Measurements from ENCODE around the gene ATG13. TPM values are rescaled to one million over a fixed set of nuclear protein-coding genes. Genes with fewer than 3 reads are reported as not detected.

ATG13 gene
- total RNA-seq, 1 donor from 2014 or later = 39.0 TPM

DNA sequence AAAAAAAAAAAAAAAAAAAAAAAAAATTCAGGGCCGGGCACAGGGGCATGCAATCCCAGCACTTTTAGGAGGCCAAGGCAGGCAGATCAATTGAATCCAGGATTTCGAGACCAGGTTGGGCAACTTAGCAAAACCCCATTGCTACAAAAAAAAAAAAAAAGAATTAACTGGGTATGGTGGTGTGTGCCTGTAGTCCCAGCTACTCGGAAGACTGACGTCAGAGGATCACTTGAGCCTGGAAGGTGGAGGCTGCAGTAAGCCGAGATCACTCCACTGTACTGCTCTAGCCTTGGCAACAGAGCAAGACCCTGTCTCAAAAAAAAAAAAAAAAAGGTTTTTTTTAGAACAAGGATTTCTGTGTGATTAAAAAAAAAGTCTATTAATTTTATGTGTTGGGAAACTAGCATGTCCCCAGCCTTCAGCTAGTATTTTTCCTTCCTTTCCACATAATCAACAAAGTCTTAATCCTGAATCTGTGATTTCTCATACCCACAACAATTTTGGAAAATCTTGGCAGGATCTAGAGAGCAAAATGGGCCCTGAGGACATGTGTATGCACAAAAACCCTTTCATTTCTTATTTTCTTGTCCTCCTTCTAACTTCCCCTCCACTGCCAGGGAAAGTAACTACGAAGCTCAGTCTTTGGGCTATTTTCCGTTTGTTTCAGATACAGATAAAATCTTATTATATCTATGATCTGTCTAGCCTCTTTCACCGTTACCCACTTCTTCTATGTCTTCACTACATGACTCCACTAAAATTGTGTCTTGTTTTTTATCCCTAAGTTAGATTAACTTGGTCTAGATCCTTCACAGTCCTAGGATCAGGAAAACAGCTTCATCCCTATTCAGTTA is 17.8 kb upstream of the ATG13 start:
- Histone ChIP-seq H3K4me3 (no peak overlapping the region), H3K36me3 (no peaks in the 10 kb centered on the region), H3K4me1 (peaks cover under 1% of the 10 kb centered on the region), H3K9me3 (no peaks in the 10 kb centered on the region), H3K27me3 (no peaks in the 10 kb centered on the region), H3K27ac (peak overlapping the region; percentile 49)
- intact Hi-C loops (cut with DNase I) = no loop called here
- TF ChIP-seq POLR2A (IDR thresholded peaks at IDR 0.05) (no peak), POLR2AphosphoS5 (IDR thresholded peaks at IDR 0.05; ENCODE audit: insufficient read depth in 1 of 2, low read depth in 1 of 2) (no peak)
- TF ChIP-seq, protein P1, sequence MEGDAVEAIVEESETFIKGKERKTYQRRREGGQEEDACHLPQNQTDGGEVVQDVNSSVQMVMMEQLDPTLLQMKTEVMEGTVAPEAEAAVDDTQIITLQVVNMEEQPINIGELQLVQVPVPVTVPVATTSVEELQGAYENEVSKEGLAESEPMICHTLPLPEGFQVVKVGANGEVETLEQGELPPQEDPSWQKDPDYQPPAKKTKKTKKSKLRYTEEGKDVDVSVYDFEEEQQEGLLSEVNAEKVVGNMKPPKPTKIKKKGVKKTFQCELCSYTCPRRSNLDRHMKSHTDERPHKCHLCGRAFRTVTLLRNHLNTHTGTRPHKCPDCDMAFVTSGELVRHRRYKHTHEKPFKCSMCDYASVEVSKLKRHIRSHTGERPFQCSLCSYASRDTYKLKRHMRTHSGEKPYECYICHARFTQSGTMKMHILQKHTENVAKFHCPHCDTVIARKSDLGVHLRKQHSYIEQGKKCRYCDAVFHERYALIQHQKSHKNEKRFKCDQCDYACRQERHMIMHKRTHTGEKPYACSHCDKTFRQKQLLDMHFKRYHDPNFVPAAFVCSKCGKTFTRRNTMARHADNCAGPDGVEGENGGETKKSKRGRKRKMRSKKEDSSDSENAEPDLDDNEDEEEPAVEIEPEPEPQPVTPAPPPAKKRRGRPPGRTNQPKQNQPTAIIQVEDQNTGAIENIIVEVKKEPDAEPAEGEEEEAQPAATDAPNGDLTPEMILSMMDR (IDR thresholded peaks at IDR 0.05) = no peak
- no peak for DNase-seq (ENCODE audit: extremely low spot score in 2 of 2)

DNA sequence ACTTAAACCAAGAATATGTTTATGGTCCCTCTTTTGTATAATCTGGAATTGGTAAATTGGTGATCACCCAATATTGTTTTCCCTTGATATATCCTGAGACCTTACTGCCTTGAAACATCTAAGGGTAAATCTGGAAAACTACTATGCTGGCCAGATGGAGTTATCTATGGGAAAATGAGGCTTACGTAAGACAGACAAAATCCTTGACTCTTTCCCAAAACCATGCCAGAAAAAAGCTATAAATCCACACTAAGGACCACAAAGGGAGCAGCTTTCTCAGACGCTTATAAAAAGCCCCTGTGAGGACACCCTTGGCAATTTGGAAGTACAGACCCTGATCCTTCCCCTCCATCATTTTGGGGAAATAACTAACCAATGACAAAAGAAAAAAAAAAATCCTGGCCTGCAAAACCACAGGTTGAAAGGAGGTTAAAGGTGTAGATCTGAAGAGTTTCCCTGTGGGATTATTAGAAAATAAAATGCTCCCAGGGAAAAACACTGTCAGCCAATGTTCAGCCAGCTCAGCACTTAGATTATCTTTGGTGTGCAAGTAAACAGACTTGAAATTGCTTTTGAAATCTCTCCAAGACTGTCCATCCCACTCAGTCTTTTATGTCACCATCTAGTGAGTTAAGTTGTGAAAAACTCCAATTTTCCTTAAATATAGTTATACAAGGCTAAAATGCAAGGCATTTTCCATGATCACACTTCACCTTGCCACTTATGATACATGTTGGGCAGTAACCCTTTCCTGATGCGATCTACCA is 17.0 kb upstream of the ATG13 start:
- intact Hi-C loops (cut with DNase I) = no loop called here
- H3K27me3 ChIP-seq = no peaks in the 10 kb centered on the region
- H3K27ac ChIP-seq = peak overlapping the region; percentile 49
- H3K9me3 ChIP-seq = no peaks in the 10 kb centered on the region
- DNase-seq (ENCODE audit: extremely low spot score in 2 of 2) = no peak
- H3K36me3 ChIP-seq = no peaks in the 10 kb centered on the region
- TF ChIP-seq POLR2A (IDR thresholded peaks at IDR 0.05) = no peak
- TF ChIP-seq, protein P1 (IDR thresholded peaks at IDR 0.05) = no peak
- no peak for TF ChIP-seq POLR2AphosphoS5 (IDR thresholded peaks at IDR 0.05; ENCODE audit: insufficient read depth in 1 of 2, low read depth in 1 of 2)
- no peaks in the 10 kb centered on the region for H3K4me1 ChIP-seq
- no peak overlapping the region for H3K4me3 ChIP-seq

DNA sequence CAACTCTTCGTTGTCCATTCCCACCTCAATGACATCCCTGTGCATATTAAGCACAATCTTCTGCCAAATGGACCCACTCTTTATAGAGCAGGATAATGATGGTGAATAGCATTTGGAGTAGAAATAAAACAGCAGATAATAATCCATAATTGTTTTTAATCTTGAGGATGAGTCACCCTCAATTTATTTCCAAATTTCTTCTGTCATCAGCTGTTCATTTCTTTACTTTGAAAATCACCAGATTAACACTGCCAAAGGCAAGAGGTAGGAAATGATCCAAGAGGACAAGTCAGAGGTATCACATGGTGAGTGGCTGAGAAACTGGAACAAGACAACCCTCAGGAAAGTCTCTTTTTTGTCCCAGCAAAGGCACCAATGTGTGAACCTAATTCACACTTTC is 16.2 kb upstream of the ATG13 start:
- DNase-seq (ENCODE audit: extremely low spot score in 2 of 2) = no peak
- Histone ChIP-seq H3K36me3 (no peaks in the 10 kb centered on the region), H3K27ac (peak overlapping the region; percentile 49), H3K4me3 (no peak overlapping the region), H3K27me3 (no peaks in the 10 kb centered on the region), H3K4me1 (no peaks in the 10 kb centered on the region), H3K9me3 (no peaks in the 10 kb centered on the region)
- TF ChIP-seq POLR2AphosphoS5 (IDR thresholded peaks at IDR 0.05; ENCODE audit: insufficient read depth in 1 of 2, low read depth in 1 of 2) = peak in 1 of 2 donors; percentile 10
- TF ChIP-seq, protein P1 (IDR thresholded peaks at IDR 0.05) = no peak
- intact Hi-C loops (cut with DNase I) = no loop called here

DNA sequence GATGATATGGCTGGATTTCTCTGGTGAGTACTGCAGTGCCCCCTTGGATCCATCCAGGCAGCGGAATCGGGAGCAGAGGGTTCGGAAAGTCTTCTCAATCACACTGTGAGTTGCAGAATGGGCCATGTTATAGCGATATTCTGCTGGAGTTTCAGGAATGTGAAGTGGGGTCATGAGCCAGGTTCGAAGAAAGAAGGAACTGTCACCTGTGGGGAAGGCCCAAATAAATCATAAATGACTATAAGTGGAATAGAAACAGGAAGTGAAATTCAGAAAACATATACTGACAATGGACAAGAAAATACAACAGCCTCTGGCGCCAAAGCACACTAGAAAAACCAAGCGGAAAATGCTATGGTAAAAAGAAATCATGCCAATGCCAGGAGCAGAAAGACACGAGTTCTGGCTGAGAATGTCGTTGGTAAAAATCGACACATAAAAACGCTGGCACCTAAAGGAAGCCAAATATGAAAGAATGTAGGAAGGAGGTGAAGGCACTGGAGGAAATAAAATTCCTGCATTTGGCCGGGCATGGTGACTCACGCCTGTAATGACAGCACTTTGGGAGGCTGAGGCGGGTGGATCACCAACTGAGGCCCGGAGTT is 13.5 kb upstream of the ATG13 start:
- Histone ChIP-seq H3K9me3 (no peaks in the 10 kb centered on the region), H3K4me1 (no peaks in the 10 kb centered on the region), H3K27ac (no peak overlapping the region), H3K27me3 (no peaks in the 10 kb centered on the region), H3K4me3 (no peak overlapping the region), H3K36me3 (no peaks in the 10 kb centered on the region)
- DNase-seq (ENCODE audit: extremely low spot score in 2 of 2) = peak in 1 of 2 donors; percentile 25
- TF ChIP-seq, protein P1 (IDR thresholded peaks at IDR 0.05) = no peak
- no peak for TF ChIP-seq POLR2A (IDR thresholded peaks at IDR 0.05)
- TF ChIP-seq POLR2AphosphoS5 (IDR thresholded peaks at IDR 0.05; ENCODE audit: insufficient read depth in 1 of 2, low read depth in 1 of 2) = no peak
- intact Hi-C loops (cut with DNase I) = no loop called here
